ENCODE measurements around the gene ATXN1. TPM values are rescaled to one million over a fixed set of nuclear protein-coding genes. Genes with fewer than 3 reads are reported as not detected.

Gene ATXN1
- polyA plus RNA-seq, 1 of the 3 experiments (the other 2 are of a cell fraction), result 7.9 TPM

DNA sequence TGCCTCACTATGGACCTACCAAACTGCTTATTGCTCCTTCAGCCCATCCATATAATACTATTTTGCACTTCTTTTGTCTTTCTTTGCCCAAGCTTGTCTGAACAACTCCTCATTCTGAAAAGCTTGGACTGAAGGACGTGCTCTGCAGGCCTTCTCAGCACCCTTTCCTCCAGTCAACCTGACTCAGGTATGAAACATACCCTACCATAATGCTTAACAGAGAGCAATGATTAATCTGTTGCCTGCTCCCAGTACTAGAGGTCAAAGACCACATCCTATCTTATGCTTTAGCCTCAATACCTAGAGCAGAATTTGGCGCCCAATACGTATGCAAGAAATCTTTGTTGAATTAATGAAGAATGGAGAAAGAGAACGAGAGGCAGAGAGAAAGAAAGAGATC lies 55.2 kb downstream of the ATXN1 start:
- CTCF ChIA-PET, result no interaction called here

More for the DNA sequence above, 55.2 kb downstream of the ATXN1 start:
- peaks cover 8% of the 10 kb centered on the region for H3F3A ChIP-seq (replicated peaks; ENCODE audit: insufficient read depth)
- H3K27ac ChIP-seq (ENCODE audit: low read depth in 2 of 2, low read length in 1 of 2), result no peak overlapping the region
- no peak overlapping the region for H3K9ac ChIP-seq
- POLR2A ChIA-PET, result no interaction called here
- peaks cover 93% of the 10 kb centered on the region for H3K79me2 ChIP-seq (ENCODE audit: insufficient read depth)
- no peaks in the 10 kb centered on the region; the same call in 1 of the 2 replicates for H4K20me1 ChIP-seq (ENCODE audit: insufficient read depth)
- no peak overlapping the region for H3K4me3 ChIP-seq (ENCODE audit: low read depth in 2 of 2, low read length in 1 of 2)
- no peak overlapping the region for H2AFZ ChIP-seq (ENCODE audit: low read depth)
- WGBS (ENCODE audit: low lambda C conversion rate), result 98% methylated on average over 4 of the region's 4 CpGs
- no peaks in the 10 kb centered on the region for H3K27me3 ChIP-seq (ENCODE audit: insufficient read depth)
- H3K9me2 ChIP-seq, result no peaks in the 10 kb centered on the region
- peaks cover 0 to 30% of the 10 kb centered on the region in 2 experiments; a peak in 2 of 4 replicates for H3K4me1 ChIP-seq (ENCODE audit: control insufficient read depth in 1 of 2, insufficient read depth in 2 of 2, low read depth in 1 of 2, low read length in 1 of 2)
- TF ChIP-seq TAF1 (IDR thresholded peaks at IDR 0.05; ENCODE audit: borderline replicate concordance, low read depth, low read length), result no peak
- TF ChIP-seq FOXJ3 (CRISPR knock-in tag; IDR thresholded peaks at IDR 0.05), result no peak
- no peak for TF ChIP-seq EZH2phosphoT487 (IDR thresholded peaks at IDR 0.05; ENCODE audit: borderline replicate concordance, low read depth)
- TF ChIP-seq EP300 (IDR thresholded peaks at IDR 0.05; ENCODE audit: borderline replicate concordance in 1 of 2, low read depth in 1 of 2, low read length in 1 of 2), result no peak
- no peak for TF ChIP-seq POLR2AphosphoS5 (IDR thresholded peaks at IDR 0.05; ENCODE audit: low read depth, low read length)
- no peak for TF ChIP-seq TCF12 (IDR thresholded peaks at IDR 0.05)
- no peak for TF ChIP-seq GABPA (IDR thresholded peaks at IDR 0.05; ENCODE audit: low read depth)
- TF ChIP-seq, protein P1, sequence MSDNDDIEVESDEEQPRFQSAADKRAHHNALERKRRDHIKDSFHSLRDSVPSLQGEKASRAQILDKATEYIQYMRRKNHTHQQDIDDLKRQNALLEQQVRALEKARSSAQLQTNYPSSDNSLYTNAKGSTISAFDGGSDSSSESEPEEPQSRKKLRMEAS (IDR thresholded peaks at IDR 0.05; ENCODE audit: low read depth), result no peak
- TF ChIP-seq, protein P2, sequence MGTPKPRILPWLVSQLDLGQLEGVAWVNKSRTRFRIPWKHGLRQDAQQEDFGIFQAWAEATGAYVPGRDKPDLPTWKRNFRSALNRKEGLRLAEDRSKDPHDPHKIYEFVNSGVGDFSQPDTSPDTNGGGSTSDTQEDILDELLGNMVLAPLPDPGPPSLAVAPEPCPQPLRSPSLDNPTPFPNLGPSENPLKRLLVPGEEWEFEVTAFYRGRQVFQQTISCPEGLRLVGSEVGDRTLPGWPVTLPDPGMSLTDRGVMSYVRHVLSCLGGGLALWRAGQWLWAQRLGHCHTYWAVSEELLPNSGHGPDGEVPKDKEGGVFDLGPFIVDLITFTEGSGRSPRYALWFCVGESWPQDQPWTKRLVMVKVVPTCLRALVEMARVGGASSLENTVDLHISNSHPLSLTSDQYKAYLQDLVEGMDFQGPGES (IDR thresholded peaks at IDR 0.05; ENCODE audit: low read depth, low read length), result no peak
- no peak for TF ChIP-seq RFX5 (IDR thresholded peaks at IDR 0.05; ENCODE audit: low read length)
- TF ChIP-seq JUND (IDR thresholded peaks at IDR 0.05), result no peak
- no peak for TF ChIP-seq YY1 (IDR thresholded peaks at IDR 0.05; ENCODE audit: low read depth)
- TF ChIP-seq, protein P3, sequence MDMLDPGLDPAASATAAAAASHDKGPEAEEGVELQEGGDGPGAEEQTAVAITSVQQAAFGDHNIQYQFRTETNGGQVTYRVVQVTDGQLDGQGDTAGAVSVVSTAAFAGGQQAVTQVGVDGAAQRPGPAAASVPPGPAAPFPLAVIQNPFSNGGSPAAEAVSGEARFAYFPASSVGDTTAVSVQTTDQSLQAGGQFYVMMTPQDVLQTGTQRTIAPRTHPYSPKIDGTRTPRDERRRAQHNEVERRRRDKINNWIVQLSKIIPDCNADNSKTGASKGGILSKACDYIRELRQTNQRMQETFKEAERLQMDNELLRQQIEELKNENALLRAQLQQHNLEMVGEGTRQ (IDR thresholded peaks at IDR 0.05; ENCODE audit: borderline replicate concordance, low read depth, low read length), result no peak
- no peak for TF ChIP-seq FOXM1 (IDR thresholded peaks at IDR 0.05; ENCODE audit: low read depth)
- TF ChIP-seq, protein P4, sequence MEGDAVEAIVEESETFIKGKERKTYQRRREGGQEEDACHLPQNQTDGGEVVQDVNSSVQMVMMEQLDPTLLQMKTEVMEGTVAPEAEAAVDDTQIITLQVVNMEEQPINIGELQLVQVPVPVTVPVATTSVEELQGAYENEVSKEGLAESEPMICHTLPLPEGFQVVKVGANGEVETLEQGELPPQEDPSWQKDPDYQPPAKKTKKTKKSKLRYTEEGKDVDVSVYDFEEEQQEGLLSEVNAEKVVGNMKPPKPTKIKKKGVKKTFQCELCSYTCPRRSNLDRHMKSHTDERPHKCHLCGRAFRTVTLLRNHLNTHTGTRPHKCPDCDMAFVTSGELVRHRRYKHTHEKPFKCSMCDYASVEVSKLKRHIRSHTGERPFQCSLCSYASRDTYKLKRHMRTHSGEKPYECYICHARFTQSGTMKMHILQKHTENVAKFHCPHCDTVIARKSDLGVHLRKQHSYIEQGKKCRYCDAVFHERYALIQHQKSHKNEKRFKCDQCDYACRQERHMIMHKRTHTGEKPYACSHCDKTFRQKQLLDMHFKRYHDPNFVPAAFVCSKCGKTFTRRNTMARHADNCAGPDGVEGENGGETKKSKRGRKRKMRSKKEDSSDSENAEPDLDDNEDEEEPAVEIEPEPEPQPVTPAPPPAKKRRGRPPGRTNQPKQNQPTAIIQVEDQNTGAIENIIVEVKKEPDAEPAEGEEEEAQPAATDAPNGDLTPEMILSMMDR (IDR thresholded peaks at IDR 0.05), result no peak
- TF ChIP-seq, protein P5, sequence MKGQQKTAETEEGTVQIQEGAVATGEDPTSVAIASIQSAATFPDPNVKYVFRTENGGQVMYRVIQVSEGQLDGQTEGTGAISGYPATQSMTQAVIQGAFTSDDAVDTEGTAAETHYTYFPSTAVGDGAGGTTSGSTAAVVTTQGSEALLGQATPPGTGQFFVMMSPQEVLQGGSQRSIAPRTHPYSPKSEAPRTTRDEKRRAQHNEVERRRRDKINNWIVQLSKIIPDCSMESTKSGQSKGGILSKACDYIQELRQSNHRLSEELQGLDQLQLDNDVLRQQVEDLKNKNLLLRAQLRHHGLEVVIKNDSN (IDR thresholded peaks at IDR 0.05; ENCODE audit: borderline replicate concordance, low read depth), result no peak
- no peak for TF ChIP-seq RCOR1 (IDR thresholded peaks at IDR 0.05; ENCODE audit: low read length)
- no peak for TF ChIP-seq CHD2 (IDR thresholded peaks at IDR 0.05; ENCODE audit: low read length, partially characterized antibody)
- H3K4me2 ChIP-seq, result peak overlapping the region; percentile 64; the same call in 1 of the 2 replicates
- H3K9me3 ChIP-seq, result no peaks in the 10 kb centered on the region
- no peak for DNase-seq
- no peaks in the 10 kb centered on the region for H3K36me3 ChIP-seq (replicated peaks in 1 of 2; ENCODE audit: control insufficient read depth in 1 of 2, insufficient read depth in 2 of 2, low read length in 1 of 2)

All from SK-N-SH (cell line).